Measurements from ENCODE around the gene FBXL7.

The FBXL7 gene

DNA sequence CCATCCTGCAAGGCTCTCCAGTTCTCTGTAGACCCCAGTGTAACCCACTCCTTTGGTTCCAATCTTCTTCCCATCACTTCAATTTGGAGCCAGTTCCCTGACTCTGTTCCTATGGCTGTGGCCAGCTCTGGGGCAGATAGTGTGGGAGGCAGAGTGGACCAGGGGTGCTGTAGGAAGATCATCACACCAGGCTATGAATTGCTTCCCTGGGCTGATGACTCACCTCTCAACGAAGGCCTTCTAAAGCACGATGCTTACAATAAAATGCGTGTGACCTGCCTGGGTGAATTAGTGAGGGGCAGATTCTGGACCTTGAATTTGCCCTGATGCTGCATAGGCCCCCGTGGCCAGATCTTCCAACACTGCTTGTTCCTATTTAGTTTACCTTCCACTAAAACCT is 289.7 kb downstream of the FBXL7 start:
- no peak for DNase-seq

- DNase-seq, result no peak
These were observed 290.6 kb downstream of the FBXL7 start for GRCh38 chr5:15790446-15791018.

DNA sequence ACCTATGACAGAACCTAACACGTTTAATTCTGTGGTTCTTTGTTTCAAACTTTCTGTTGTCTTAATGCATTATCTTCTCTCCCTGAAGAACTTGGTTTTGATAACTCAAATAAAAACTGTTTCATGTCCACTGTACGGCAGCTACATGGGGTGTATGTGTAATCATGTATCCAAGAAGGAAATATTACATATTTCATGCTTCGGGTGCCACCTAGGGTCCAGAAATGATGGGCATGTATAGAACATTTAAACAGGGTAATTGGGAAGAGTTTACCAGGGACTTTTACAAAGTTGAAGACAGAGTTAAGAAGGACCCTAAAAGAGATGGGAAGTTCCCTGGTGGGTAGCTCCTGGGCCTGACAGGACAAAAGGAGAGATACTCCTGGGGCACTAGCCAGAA is 291.3 kb downstream of the FBXL7 start:
- DNase-seq, result no peak

GRCh38 chr5:15791859-15792258 is 291.9 kb downstream of the FBXL7 start:
- no peak for DNase-seq

DNA sequence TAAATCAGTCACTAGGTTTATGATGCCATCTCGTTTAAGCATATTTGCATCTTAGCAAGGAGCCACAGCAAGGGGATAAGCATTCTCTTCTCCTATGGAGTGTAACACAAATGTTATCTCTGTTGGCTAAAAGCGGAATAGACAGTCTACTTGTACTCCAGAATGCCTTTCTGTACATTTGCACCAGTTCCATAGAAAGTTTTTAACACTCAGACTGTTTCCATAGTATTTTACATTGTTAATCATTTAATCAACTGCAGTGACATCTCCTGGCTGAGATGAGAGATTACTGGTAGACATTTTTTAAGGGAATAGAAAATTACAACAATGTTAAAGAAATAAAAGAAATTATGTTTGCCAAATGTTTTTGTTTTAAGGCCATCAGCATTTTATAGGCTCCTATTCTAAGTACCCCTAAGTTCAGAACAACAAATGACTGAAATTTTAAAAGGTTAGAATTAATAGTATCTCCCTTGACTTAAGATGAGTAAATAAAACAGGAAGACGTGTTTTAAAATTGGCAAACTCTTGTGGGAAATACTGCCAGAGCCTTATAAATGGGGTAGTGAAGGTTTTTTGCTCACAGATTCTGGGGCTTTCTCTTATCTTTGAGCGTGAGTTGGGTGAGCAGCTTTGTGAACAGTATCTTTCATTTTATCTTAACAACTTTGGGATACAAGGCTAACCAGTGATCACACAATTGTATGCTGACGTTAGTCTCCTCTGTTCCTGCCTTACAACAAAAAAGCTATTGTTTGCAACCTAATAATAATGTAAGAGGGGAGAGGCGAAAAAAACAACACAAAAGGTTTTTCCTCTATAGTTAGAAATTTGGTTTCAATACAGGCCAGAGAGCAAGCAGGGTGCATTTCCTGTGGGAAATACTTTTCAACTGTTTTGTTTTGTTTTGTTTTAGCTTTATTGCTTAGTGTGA is 294.3 kb downstream of the FBXL7 start:
- no peak for DNase-seq

- DNase-seq, result no peak
These were observed 296.1 kb downstream of the FBXL7 start for GRCh38 chr5:15796096-15796495.

- DNase-seq, result no peak
These were observed 296.6 kb downstream of the FBXL7 start for GRCh38 chr5:15796557-15796956.

DNA sequence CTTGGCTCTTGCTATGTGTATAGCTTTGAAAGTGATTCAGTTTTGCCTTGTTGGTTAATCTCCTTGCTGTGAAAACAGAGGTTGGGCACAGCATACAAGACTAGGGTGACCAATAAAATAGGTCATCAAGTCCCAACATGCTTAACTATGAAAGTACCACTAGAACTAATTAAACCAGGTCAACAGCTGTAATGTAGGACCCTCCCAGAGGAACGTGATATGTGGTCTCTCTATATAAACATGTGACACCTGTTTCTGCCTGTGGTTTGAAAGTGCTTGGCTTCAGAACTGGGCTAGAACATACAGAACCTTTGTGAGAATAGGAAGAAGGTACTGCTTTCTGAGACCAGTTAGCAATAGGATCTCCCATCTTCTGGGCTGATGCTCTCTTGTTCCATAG is 297.1 kb downstream of the FBXL7 start:
- DNase-seq, result no peak

GRCh38 chr5:15798006-15798405 is 298.0 kb downstream of the FBXL7 start:
- no peak for DNase-seq

DNA sequence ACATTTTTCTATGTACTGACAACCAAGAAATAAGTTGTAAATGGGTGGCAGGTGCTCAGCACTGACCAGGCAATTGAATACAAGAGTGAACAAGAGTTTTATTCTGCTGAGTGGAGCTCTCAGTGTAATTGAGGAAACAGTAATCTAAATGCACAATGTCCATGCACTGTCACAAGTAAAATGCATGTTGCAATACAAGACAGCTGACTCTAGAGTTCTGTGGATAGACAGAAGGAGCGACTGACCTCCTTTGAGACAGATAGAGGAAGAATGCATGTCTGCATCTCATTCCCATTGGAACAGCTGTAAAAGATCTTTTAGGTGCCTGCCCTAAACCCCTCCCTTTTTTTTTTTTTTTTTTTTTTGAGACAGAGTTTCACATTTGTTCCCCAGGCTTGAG is 299.0 kb downstream of the FBXL7 start:
- DNase-seq, result no peak

- no peak for DNase-seq
These were observed 299.6 kb downstream of the FBXL7 start for GRCh38 chr5:15799612-15800011.

DNA sequence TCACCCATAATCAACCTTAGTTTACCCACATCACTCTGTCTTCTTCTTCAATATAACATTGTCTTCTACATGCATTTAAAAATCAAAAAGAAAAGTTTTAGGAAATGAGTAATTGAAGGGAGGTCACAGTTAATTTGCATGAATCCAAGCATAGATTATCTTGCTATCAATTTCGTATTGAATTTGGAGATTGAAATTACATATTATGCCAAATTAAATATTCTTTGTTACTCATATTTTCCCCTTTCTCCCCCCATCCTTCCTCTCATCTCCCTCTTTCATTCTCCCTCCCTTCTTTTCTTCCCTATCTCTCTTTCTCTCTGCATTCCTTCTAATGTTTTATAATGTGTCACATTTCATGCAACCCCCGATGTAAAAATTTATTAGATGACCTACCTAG is 303.3 kb downstream of the FBXL7 start:
- DNase-seq, result no peak

- no peak for DNase-seq
These were observed 306.6 kb downstream of the FBXL7 start for GRCh38 chr5:15806613-15807012.

GRCh38 chr5:15807248-15807647 is 307.3 kb downstream of the FBXL7 start:
- no peak for DNase-seq

- DNase-seq, result no peak
These were observed 307.9 kb downstream of the FBXL7 start for GRCh38 chr5:15807871-15808270.

GRCh38 chr5:15808577-15808976 is 308.6 kb downstream of the FBXL7 start:
- DNase-seq, result no peak

- DNase-seq, result no peak
These were observed 319.6 kb downstream of the FBXL7 start for GRCh38 chr5:15819617-15820016.

- DNase-seq, result no peak
These were observed 321.5 kb downstream of the FBXL7 start for GRCh38 chr5:15821506-15821905.

DNA sequence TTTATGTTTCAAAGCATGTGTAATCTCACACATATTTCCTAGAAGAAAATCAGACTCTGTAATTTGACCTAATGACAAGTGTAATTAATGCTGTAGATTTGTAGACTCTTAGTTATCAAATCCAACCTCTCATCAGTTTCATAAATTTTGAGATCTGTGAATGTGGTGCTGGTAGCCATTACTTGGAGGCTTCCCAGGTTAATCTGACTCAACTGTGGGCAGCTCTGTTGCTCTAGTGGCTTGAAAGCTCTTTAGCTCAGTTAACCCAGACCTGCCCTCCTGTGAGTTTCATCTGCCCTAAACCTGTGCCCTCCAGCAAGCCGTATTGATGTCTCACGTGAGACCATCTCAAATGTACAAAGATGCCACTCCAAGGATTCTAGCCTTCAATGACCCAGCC is 323.4 kb downstream of the FBXL7 start:
- DNase-seq, result no peak

GRCh38 chr5:15827741-15828140 is 327.8 kb downstream of the FBXL7 start:
- DNase-seq, result no peak

DNA sequence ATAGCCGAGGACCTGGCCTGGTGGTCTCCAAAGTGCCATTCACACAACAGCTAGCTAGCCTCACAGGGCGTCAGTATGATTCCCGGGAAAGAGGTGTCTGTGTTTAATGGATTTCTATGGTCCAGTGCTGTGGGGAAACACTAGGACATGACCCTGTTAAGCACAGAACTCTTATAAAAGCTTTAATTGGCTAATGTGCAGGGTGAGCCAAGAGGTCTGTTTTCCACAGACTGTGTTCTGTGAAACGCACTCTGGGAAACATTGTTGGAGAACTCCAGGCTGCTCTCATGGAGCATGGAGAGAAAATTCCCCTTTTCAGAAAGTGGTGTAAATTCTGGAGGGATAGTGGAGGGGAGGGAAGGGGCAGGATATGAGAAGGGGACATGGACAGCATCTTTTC is 331.4 kb downstream of the FBXL7 start:
- DNase-seq, result no peak

GRCh38 chr5:15833365-15833764 is 333.4 kb downstream of the FBXL7 start:
- no peak for DNase-seq

DNA sequence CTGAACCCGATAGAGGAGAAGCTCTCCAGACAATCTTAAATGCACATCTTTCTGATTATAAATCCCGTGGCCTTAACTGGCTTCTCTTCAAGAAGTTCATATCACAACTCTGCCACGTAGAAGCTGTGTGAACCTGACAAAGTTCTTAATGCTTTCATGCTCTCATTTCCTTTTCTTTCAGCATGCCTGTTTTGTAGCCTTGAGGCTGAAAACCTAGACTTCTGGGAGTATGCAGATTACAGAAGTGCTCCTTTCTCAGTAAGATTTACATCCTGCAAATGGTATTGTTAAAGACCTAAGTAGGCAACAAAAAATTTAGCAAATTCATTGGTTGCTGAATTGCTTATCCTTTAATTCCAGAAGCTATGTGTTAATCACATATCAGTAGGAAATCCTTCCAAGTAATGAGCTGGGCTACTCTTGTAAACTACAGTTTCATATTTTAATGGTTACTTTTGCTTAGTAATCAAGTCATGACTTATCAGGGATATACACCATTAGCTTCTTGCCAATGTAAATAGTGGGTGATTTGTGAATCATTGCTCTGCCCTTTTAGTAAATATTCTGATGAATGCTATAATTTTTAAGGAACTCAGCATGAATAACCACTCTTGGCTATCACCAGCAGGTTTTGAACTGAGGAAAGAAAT is 334.7 kb downstream of the FBXL7 start:
- DNase-seq, result no peak

GRCh38 chr5:15835514-15835913 is 335.5 kb downstream of the FBXL7 start:
- no peak for DNase-seq

Measured in stimulated activated CD4-positive, alpha-beta T cell treated with anti-CD3 and anti-CD28 coated beads, Interleukin-1b, Interleukin-23, amount 100 ng/mL, for 48 hours (primary cell).